Measurements from ENCODE around the gene EPB41L4A. TPM values are rescaled to one million over a fixed set of nuclear protein-coding genes. Genes with fewer than 3 reads are reported as not detected.

The EPB41L4A gene
- total RNA-seq, 2 experiments from 2014 or later, result 1.0 TPM; not detected in 1

GRCh38 chr5:112258571-112258970 is 160.5 kb downstream of the EPB41L4A start:
- ChIA-PET POLR2A (no interaction called here), CTCF (no interaction called here)
- H3K36me3 Mint-ChIP-seq (ENCODE audit: low read depth), result no peaks in the 10 kb centered on the region

DNA sequence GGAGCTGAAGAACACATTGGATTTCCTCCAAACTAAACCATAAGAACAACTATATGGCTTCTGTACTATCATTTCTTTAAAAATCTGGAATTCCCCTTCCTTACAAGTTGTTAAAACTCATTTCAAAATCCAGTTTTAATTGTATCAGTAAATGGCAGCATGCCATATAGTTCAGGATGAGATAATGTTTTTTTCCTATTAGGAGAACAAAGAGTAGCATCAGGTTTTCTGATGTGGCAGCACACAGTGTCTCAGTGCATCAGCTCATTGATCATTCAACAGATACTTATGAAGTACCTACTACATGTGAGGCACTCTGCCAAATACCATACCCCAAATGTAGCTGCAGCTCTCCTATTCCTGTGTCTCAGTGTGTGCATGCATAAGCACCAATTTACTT is 161.1 kb downstream of the EPB41L4A start:
- H3K27me3 Mint-ChIP-seq (ENCODE audit: low read depth), result peaks cover 9% of the 10 kb centered on the region
- no peak overlapping the region for H3K4me3 Mint-ChIP-seq
- POLR2A ChIA-PET, result no interaction called here
- no peaks in the 10 kb centered on the region for H3K4me1 Mint-ChIP-seq (ENCODE audit: low read depth)
- ATAC-seq (no peak), DNase-seq (no peak)
- H3K36me3 Mint-ChIP-seq (ENCODE audit: low read depth), result no peaks in the 10 kb centered on the region
- no peak overlapping the region for H3K27ac Mint-ChIP-seq
- no peaks in the 10 kb centered on the region for H3K9me3 Mint-ChIP-seq (ENCODE audit: insufficient read depth)
- CTCF ChIA-PET, result no interaction called here

More at GRCh38 chr5:112258571-112258970, 160.5 kb downstream of the EPB41L4A start:
- Mint-ChIP-seq H3K4me3 (no peak overlapping the region), H3K27ac (no peak overlapping the region), H3K4me1 (ENCODE audit: low read depth) (no peaks in the 10 kb centered on the region), H3K27me3 (ENCODE audit: low read depth) (peaks cover 13% of the 10 kb centered on the region), H3K9me3 (ENCODE audit: insufficient read depth) (no peaks in the 10 kb centered on the region)
- no peak for ATAC-seq
- no peak for DNase-seq

DNA sequence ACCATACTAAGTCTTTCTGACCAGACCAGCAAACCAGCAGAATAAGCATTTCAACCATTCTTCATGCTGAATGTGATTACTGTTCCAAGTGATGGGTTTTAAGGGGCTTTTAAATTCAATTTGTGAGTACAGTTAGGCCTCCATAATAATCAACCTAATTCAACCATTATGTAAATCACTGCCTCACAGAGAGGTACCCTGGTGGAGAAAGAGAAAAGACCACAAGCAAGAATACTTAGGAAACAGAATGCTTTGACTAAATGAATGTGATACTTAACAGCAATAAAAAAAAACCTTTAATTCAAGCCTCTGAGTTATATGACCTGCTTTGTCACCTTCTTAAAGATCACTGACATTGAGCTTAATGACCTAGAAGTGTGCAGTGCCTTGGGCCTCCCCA is 162.1 kb downstream of the EPB41L4A start:
- Mint-ChIP-seq H3K27ac (no peak overlapping the region), H3K9me3 (ENCODE audit: insufficient read depth) (no peaks in the 10 kb centered on the region), H3K27me3 (ENCODE audit: low read depth) (peaks cover 9% of the 10 kb centered on the region), H3K4me3 (no peak overlapping the region), H3K4me1 (ENCODE audit: low read depth) (no peaks in the 10 kb centered on the region), H3K36me3 (ENCODE audit: low read depth) (no peaks in the 10 kb centered on the region)
- ChIA-PET CTCF (interaction anchor here (0.7 kb wide), 1 partner anchor 1416 kb away, joined by 3 read pairs; no protein-coding TSS in a partner anchor), POLR2A (no interaction called here)
- DNase-seq (no peak), ATAC-seq (no peak)

DNA sequence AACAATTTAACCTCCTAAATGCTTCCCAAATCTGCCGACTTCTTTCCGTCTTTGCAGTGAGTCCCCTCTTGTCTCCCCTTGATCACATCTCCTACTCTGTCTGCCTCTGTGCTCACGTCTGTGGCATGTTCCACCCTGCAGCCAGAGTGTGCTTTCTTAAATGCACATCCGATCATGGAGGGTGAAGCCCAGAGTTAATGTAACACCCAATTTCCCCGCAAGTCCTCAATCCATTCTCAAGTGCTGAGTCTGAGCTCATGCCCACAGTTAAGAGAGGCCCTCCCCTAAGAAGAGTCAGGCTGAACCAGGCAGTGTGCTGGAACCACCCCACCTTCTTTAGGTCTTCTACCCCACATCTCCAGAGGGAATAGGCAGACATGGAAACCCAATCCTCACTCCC is 164.8 kb downstream of the EPB41L4A start:
- no peaks in the 10 kb centered on the region for H3K36me3 Mint-ChIP-seq (ENCODE audit: low read depth)
- ChIA-PET POLR2A (no interaction called here), CTCF (no interaction called here)
- H3K27me3 Mint-ChIP-seq (ENCODE audit: low read depth), result peaks cover 9% of the 10 kb centered on the region
- no peak overlapping the region for H3K27ac Mint-ChIP-seq
- no peak for DNase-seq
- H3K4me1 Mint-ChIP-seq (ENCODE audit: low read depth), result no peaks in the 10 kb centered on the region
- H3K4me3 Mint-ChIP-seq, result no peak overlapping the region
- no peak for ATAC-seq
- no peaks in the 10 kb centered on the region for H3K9me3 Mint-ChIP-seq (ENCODE audit: insufficient read depth)

- DNase-seq, result no peak
- Mint-ChIP-seq H3K27ac (no peak overlapping the region), H3K9me3 (ENCODE audit: insufficient read depth) (no peaks in the 10 kb centered on the region), H3K36me3 (ENCODE audit: low read depth) (no peaks in the 10 kb centered on the region), H3K4me1 (ENCODE audit: low read depth) (no peaks in the 10 kb centered on the region), H3K4me3 (no peak overlapping the region), H3K27me3 (ENCODE audit: low read depth) (peaks cover 6% of the 10 kb centered on the region)
- ATAC-seq, result no peak
- CTCF ChIA-PET, result no interaction called here
- POLR2A ChIA-PET, result no interaction called here
These were observed 165.4 kb downstream of the EPB41L4A start for GRCh38 chr5:112253478-112254250.

DNA sequence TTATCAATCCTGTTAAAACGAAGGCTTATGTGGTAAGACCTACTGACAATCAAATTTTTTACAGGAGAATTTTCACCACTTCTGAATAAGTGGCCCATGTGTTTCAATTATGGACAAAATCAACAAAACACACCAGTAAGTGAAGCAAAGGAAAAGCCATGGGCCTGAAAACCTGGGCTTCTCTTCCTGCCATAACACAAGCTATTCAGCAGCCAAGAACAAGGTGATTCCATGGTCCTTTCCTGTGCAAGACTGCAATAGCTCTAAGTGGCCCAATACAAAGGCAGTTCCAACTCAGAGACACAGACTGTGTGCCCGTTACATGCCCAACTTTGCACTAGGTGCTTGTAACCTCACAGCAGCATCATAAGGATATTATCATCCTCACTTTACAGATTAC is 168.5 kb downstream of the EPB41L4A start:
- CTCF ChIA-PET, result no interaction called here
- no peak for DNase-seq
- H3K36me3 Mint-ChIP-seq (ENCODE audit: low read depth), result no peaks in the 10 kb centered on the region

DNA sequence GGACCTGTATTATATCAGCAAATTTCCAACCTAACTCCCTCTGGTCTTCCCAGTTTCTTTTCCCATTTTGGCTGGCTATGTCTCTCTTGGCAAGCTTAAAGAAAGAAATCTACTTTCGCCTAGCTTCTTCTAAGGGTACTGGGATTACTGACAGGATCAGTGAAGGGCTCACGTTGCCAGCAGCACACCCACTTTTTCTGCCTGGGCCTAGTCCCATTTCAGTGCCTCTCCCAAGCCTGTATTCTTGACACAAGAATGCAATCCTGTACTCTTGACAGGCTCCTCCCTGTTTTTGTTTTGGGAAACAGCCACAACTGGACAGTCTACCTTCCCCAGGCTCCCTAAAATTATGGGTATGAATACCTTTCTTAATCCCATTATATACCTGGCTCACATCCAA is 170.5 kb downstream of the EPB41L4A start:
- Mint-ChIP-seq H3K36me3 (ENCODE audit: low read depth) (no peaks in the 10 kb centered on the region), H3K27me3 (ENCODE audit: low read depth) (peaks cover 10% of the 10 kb centered on the region), H3K27ac (no peak overlapping the region), H3K9me3 (ENCODE audit: insufficient read depth) (no peaks in the 10 kb centered on the region), H3K4me3 (no peak overlapping the region), H3K4me1 (ENCODE audit: low read depth) (no peaks in the 10 kb centered on the region)
- ChIA-PET CTCF (no interaction called here), POLR2A (no interaction called here)
- DNase-seq (no peak), ATAC-seq (no peak)

More for the DNA sequence above, 168.5 kb downstream of the EPB41L4A start:
- no peak for ATAC-seq
- no peak overlapping the region for H3K4me3 Mint-ChIP-seq
- no peak overlapping the region for H3K27ac Mint-ChIP-seq
- no peaks in the 10 kb centered on the region for H3K4me1 Mint-ChIP-seq (ENCODE audit: low read depth)
- POLR2A ChIA-PET, result no interaction called here
- no peaks in the 10 kb centered on the region for H3K9me3 Mint-ChIP-seq (ENCODE audit: insufficient read depth)
- H3K27me3 Mint-ChIP-seq (ENCODE audit: low read depth), result peaks cover 7% of the 10 kb centered on the region

GRCh38 chr5:112247960-112248359 is 171.1 kb downstream of the EPB41L4A start:
- Mint-ChIP-seq H3K27me3 (ENCODE audit: low read depth) (peaks cover 10% of the 10 kb centered on the region), H3K4me3 (no peak overlapping the region), H3K36me3 (ENCODE audit: low read depth) (no peaks in the 10 kb centered on the region), H3K27ac (no peak overlapping the region), H3K9me3 (ENCODE audit: insufficient read depth) (no peaks in the 10 kb centered on the region), H3K4me1 (ENCODE audit: low read depth) (no peaks in the 10 kb centered on the region)
- ChIA-PET CTCF (no interaction called here), POLR2A (no interaction called here)
- DNase-seq (no peak), ATAC-seq (no peak)

- POLR2A ChIA-PET, result no interaction called here
- Mint-ChIP-seq H3K36me3 (ENCODE audit: low read depth) (no peaks in the 10 kb centered on the region), H3K4me1 (ENCODE audit: low read depth) (no peaks in the 10 kb centered on the region), H3K4me3 (no peak overlapping the region), H3K27me3 (ENCODE audit: low read depth) (peaks cover 15% of the 10 kb centered on the region), H3K27ac (no peak overlapping the region), H3K9me3 (ENCODE audit: insufficient read depth) (no peaks in the 10 kb centered on the region)
- ATAC-seq (no peak), DNase-seq (no peak)
- CTCF ChIA-PET, result no interaction called here
These were observed 173.4 kb downstream of the EPB41L4A start for GRCh38 chr5:112245656-112246055.

DNA sequence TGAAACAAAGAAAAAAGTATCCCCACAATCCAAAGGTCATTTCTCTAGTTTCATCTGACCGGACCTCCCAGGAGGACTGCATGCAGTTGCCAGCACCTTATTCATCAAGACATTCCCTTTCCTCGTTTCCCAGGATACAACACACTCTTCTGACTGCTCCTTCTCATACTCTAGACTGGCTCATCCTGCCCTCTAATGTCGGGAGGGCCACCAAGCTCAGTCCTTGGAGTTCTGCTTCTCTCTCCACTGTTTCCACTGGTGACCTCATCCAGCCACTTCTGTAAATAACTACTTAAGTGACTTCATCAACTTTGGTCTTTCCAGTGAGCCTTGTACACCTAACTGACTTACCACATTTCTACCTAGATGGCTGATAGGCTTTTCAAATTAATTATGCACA is 179.1 kb downstream of the EPB41L4A start:
- H3K27me3 Mint-ChIP-seq (ENCODE audit: low read depth), result peaks cover 19% of the 10 kb centered on the region
- ATAC-seq (no peak), DNase-seq (no peak)
- no peak overlapping the region for H3K4me3 Mint-ChIP-seq
- no peak overlapping the region for H3K27ac Mint-ChIP-seq
- H3K36me3 Mint-ChIP-seq (ENCODE audit: low read depth), result no peaks in the 10 kb centered on the region
- CTCF ChIA-PET, result no interaction called here
- no peaks in the 10 kb centered on the region for H3K9me3 Mint-ChIP-seq (ENCODE audit: insufficient read depth)
- POLR2A ChIA-PET, result no interaction called here
- H3K4me1 Mint-ChIP-seq (ENCODE audit: low read depth), result no peaks in the 10 kb centered on the region

GRCh38 chr5:112238473-112238872 is 180.6 kb downstream of the EPB41L4A start:
- POLR2A ChIA-PET, result no interaction called here
- Mint-ChIP-seq H3K9me3 (ENCODE audit: insufficient read depth) (no peaks in the 10 kb centered on the region), H3K27ac (no peak overlapping the region), H3K36me3 (ENCODE audit: low read depth) (no peaks in the 10 kb centered on the region), H3K27me3 (ENCODE audit: low read depth) (peaks cover 16% of the 10 kb centered on the region), H3K4me3 (no peak overlapping the region), H3K4me1 (ENCODE audit: low read depth) (no peaks in the 10 kb centered on the region)
- ATAC-seq (no peak), DNase-seq (no peak)
- CTCF ChIA-PET, result no interaction called here

DNA sequence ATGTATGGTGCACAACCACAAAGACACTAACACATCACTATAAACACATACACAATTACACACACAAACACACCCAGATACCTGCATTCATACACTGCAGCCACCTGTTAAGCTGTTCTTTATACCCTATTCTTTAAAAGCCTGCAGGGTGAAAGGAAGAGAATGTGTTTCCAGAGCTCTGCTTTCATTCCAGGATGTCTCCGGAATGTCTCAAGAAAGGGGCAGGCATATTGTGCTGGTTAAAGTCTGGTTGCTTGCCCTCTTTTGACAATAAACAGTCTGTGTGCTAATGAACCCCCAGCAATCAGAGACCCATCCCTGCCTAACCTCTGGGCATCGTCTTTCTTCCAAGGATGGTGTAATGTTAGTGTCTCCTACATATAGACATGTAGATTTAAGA is 181.6 kb downstream of the EPB41L4A start:
- Mint-ChIP-seq H3K4me1 (ENCODE audit: low read depth) (no peaks in the 10 kb centered on the region), H3K36me3 (ENCODE audit: low read depth) (no peaks in the 10 kb centered on the region), H3K9me3 (ENCODE audit: insufficient read depth) (no peaks in the 10 kb centered on the region), H3K4me3 (no peak overlapping the region), H3K27me3 (ENCODE audit: low read depth) (peaks cover 15% of the 10 kb centered on the region), H3K27ac (no peak overlapping the region)
- no peak for DNase-seq
- ChIA-PET CTCF (interaction anchor here (1.1 kb wide), 1 partner anchor 62 kb away, joined by 3 read pairs; no protein-coding TSS in a partner anchor), POLR2A (no interaction called here)
- no peak for ATAC-seq

DNA sequence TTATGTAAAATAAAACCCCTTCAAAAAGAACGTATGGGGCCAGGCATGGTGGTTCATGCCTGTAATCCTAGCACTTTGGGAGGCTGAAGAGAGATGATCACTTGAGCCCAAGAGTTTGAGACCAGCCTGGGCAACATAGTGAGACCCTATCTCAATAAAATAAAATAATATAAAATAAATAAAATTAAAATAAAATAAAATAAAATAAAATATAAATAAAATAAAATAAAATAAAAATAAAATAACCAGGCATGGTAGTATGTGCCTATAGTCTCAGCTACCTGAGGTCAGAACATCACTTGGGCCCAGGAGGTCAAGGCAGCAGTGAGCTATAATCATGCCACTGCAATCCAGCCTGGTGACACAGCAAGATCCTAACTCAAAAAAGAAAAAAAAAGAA is 185.1 kb downstream of the EPB41L4A start:
- Mint-ChIP-seq H3K36me3 (ENCODE audit: low read depth) (no peaks in the 10 kb centered on the region), H3K27me3 (ENCODE audit: low read depth) (peaks cover 6% of the 10 kb centered on the region), H3K27ac (no peak overlapping the region), H3K4me3 (no peak overlapping the region), H3K4me1 (ENCODE audit: low read depth) (no peaks in the 10 kb centered on the region), H3K9me3 (ENCODE audit: insufficient read depth) (no peaks in the 10 kb centered on the region)
- POLR2A ChIA-PET, result no interaction called here
- CTCF ChIA-PET, result no interaction called here
- no peak for DNase-seq
- no peak for ATAC-seq

All from activated CD8-positive, alpha-beta T cell treated with anti-CD3 and anti-CD28 coated beads, Interleukin-2, amount 10 ng/mL, durations not matched to agents 7 days and 5 days (primary cell).